HG03521 (cell line): ENCODE measurements around the gene PDX1.
A peak's percentile ranks its signal among the peaks of the same experiment; 100 is the strongest.
"Not testable (repeated sequence)": the region's sequence is repeated elsewhere in the genome, so short reads cannot be mapped to it uniquely, and the experiment has no call there.

ENCODE experiments used
- ATAC-seq: cut with Tn5 transposase; IDR thresholded peaks from one replicate; pipeline ENCODE4 v1.9.1; 2021; ENCODE audit warnings: mild to moderate bottlenecking, moderate library complexity; ENCODE audit not compliant: unreplicated experiment

PDX1 gene

DNA sequence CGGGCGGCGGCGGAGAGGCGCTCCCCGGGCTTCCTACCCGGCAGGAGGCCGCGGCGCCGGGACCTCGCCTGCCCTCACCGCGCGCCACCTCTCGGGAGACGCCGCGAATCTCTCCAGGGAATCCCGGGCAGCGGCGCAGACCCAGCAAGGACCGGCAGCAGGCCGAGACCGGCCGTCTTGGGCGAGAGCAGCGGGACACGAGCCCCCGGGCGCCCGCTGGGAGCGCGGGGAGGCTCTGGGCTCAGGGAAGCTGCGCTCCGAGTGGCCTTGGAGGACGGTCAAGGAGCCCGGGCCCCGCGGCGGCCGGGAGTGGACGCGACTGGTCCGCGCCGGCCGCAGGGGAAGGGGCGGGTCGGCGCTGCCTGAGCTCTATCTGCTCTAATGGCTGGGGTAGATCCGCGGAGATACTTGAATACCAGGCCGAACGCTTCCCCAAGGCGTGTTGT is 34.6 kb downstream of the PDX1 start:
- no peak for ATAC-seq

GRCh38 chr13:27955014-27955591 is 35.3 kb downstream of the PDX1 start:
- no peak for ATAC-seq

GRCh38 chr13:27956576-27957300 is 36.9 kb downstream of the PDX1 start:
- no peak for ATAC-seq

DNA sequence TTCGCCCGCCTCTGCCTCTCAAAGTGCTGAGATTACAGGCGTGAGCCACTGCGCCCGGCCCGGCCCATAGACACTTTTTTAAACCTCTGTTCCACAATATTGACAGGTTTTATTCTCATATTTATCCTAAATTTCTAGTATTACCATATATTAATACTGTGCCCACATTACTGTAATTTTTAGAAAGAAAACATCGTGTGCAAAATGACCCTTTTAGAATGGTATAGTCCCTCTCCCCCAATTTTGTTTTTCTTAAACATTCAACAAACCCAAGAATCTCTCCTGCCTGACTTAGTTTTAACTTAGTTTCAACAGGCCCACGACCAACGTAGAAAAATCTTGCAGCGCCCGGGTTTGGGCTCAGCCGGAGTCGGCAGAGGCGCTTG is 40.2 kb downstream of the PDX1 start:
- ATAC-seq: no peak

GRCh38 chr13:27960362-27961226 is 40.8 kb downstream of the PDX1 start:
- peak; percentile 58 for ATAC-seq

- no peak for ATAC-seq
These were observed 41.7 kb downstream of the PDX1 start for GRCh38 chr13:27961227-27962085.

DNA sequence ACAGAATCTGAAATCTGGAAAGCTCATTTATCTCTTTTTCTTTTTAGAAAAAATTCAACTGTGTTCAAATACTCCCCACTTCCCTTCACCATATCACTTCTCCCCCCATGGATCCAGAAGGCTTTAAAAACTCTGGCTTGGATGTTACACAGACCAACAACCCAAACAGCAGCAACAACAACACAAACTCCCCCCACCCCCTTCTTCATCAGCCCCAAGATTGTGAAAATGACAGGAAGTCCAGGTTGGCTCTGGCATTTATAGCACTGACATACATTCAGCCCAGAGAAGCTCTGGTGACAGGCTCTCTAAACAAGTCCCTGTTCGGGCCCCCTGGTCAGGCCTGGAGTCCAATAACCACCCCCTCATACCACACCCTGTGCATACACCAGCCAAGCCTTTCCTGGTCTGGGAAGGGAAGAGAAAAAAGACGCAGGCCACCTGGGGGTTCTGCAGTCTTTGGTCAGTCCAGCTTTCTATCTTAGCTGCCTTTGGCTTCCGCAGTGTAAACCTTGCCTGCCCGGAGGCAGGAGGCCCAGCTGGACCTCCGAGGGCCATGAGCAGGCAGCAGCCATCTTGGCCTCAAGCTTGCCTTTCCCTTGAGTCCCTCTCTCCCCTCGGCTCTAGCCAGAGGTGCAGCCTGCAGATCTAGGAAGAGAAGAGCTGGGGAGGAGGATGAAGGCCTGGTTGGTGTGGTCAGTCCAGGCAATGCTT is 42.5 kb downstream of the PDX1 start:
- ATAC-seq: no peak

DNA sequence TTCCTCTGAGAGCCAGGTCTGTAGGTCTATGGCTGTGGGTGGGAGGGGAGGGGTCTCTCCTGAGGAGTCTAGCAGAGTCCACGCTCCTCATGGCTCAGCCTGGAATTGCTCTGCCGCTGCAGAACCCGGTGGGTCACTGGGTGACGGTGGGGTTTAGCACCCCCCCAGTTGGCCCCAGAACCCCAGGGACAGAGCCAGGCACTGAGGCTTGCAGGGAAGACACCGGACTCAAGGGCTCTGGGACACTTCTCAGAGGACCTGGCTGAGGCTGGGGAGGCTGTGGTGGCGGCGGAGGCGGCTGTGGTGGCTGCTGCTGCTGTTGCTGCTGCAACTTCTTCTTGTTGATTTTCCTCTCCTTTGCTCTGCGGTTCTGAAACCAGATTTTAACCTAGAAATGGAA is 43.2 kb downstream of the PDX1 start:
- ATAC-seq: no peak

DNA sequence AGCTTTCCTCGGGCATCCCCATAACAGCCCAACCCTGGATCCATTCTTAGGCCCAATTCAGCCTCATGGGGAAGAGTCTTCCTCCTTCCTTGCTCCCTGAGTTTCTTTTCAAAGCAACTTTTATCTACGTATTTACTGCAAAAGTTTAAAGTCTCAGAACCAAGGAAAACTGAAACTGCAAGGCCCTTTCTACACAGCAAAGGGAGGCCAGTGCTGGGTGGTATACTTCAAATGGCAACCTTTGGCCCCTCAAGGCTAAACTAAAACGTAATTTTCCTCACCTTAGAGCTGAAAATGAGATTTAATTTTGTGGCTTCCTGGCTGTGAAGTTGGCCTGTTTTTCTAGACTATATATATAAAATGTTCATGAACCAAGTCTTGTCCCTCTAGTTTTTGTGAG is 43.7 kb downstream of the PDX1 start:
- ATAC-seq: no peak

- ATAC-seq: not testable (repeated sequence)
These were observed 44.4 kb downstream of the PDX1 start for GRCh38 chr13:27964206-27964605.

- no peak for ATAC-seq
These were observed 45.0 kb downstream of the PDX1 start for GRCh38 chr13:27964741-27965323.

- ATAC-seq: no peak
These were observed 45.5 kb downstream of the PDX1 start for GRCh38 chr13:27965343-27965739.

DNA sequence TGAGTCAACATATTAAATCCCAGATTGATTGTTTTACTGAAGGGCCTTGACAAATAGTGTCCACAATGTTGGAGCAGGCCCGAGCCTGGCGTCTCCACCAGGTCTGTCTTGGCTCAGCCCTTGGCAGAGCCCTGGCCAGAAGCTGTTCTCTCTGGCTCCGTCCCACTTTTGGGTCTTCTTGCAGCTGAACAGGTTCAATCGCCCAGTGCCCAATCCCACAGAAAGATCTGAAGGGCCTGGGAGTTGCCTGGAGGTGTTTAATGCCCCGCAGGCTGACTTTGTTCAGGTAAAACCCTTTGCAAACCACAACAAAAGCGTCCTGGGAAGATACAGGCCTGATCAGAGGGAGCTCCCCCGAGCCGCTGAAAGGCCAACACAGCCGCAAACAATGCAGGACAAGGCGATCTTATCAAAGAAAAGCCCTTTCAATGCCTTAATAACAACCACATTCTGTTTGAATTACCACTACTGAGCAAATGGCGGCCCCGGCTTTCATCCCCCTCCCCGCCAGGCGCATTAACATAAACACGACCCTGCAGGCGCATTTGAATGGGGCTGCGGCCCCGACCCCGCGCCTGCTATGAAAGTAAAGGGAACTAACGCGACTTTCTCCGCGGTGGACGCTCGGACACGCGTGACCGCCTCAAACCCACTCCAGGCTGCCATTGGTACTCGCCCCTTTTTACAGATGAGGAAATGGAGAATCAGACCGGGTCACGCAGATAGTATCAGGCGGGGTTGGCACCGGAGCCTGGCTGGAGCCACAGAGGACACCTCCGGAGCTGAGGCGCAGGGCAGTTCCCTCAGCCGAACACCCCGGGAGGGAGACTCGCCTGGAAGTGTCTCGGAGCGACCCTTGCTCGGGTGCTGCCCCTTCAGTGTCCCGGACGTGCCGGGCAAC is 46.2 kb downstream of the PDX1 start:
- no peak for ATAC-seq

- ATAC-seq: no peak
These were observed 46.9 kb downstream of the PDX1 start for GRCh38 chr13:27966641-27967202.

- no peak for ATAC-seq
These were observed 47.5 kb downstream of the PDX1 start for GRCh38 chr13:27967203-27967735.

DNA sequence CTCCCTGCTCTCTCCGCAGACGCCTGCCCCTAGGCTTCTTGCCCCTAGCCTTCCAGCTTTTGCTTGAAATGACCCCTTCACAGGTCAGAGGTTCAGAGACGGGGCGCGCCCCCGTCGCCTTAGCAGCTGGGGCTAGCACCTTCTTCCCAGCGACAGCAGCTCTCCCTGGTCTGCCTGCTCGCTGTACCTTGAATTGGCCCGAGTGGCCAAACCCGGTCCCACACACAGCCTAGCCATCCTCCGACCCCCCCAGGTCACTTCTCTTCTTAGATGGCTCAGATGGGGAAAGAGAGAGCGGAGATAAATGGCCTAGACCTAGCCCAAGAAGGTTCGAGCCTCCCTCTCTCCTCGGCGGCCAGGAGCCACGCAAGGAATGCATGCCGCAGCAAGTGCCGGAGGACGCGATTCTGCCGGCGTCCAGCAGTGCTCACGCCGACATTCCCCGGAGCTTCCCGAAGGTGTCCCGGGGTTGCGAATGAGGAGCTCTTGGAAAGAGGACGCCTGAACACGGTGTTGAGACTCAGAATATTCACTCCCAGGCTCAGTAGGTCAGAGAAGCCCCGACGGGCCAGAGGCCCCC is 48.0 kb downstream of the PDX1 start:
- no peak for ATAC-seq

DNA sequence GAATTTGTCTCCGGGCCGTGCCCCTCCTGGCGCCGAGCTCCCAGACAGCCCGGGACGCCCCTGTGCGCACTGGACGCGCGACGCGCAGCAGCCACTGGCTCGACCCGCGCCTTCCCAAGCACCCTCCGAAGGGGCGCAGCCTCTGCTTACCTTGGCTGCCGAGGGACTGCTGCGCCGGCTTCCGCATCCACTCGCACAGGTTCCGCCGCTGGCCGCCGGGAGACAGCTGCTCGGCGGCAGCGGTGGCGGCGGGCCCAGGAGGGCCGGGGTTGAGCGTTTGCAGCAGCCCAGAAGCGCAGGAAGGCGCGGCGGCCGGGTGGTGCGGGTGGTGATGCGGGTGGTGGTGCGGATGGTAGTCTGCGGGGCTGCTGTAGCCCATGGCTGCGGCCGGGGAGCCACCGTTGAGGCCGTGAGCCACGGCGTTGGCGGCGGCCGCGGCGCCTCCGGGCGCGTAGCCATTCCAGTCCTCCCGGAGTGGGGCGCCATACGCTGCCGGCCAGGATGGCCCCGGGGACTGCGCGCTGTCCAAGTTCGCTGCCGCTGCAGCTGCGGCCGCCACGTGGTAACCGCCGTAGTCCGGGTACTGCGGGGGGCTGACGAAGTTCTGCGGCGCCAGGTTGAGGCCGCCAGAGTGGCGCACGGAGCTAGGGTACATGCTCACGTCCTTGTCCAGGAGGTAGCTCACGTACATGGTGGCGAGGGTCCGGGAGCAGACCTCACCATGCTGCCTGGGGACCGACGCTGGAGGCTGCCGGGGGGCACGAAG is 48.7 kb downstream of the PDX1 start:
- ATAC-seq: no peak
